Left renal cortex interstitium (tissue), 4 donors: ENCODE results near the gene BRCA1. TPM values are rescaled to one million over a fixed set of nuclear protein-coding genes. Genes with fewer than 3 reads are reported as not detected.
"Not testable (repeated sequence)": the region's sequence is repeated elsewhere in the genome, so short reads cannot be mapped to it uniquely, and the experiment has no call there.

Experiments
- DNase-seq, 4 donors: peaks; one replicate each; pipeline ENCODE4 v3.0.0-alpha.2; 2013; ENCODE audit warnings: low read depth in 4 of 4, low spot score in 2 of 4, missing footprints in 1 of 4
- polyA plus RNA-seq, 4 donors: library from polyadenylated mRNA; unstranded; fragments of 120-200 nt; gene quantifications; one replicate each; pipeline ENCODE4 v1.2.1, GENCODE V29; 2013; ENCODE audit not compliant: insufficient read length in 4 of 4

Gene BRCA1
- polyA plus RNA-seq, 4 donors = 15.0 to 18.5 (median 17.3) TPM

GRCh38 chr17:43070872-43071271, 54.3 kb downstream of the BRCA1 start:
- DNase-seq = no peak

- no peak for DNase-seq
Measured at GRCh38 chr17:43070257-43070656, 54.9 kb downstream of the BRCA1 start.

GRCh38 chr17:43069368-43069898, 55.7 kb downstream of the BRCA1 start:
- DNase-seq = no peak

GRCh38 chr17:43068570-43069367, 56.4 kb downstream of the BRCA1 start:
- no peak for DNase-seq

DNA sequence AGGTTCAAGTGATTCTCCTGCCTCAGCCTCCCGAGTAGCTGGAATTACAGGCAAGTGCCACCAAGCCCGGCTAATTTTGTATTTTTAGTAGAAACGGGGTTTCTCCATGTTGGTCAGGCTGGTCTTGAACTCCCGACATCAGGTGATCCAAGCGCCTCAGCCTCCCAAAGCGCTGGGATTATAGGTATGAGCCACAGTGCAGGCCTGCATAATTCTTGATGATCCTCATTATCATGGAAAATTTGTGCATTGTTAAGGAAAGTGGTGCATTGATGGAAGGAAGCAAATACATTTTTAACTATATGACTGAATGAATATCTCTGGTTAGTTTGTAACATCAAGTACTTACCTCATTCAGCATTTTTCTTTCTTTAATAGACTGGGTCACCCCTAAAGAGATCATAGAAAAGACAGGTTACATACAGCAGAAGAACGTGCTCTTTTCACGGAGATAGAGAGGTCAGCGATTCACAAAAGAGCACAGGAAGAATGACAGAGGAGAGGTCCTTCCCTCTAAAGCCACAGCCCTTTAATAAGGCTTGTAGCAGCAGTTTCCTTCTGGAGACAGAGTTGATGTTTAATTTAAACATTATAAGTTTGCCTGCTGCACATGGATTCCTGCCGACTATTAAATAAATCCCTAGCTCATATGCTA, 62.1 kb downstream of the BRCA1 start:
- DNase-seq = no peak

- no peak for DNase-seq
Measured at GRCh38 chr17:43056051-43056450, 69.1 kb downstream of the BRCA1 start.

DNA sequence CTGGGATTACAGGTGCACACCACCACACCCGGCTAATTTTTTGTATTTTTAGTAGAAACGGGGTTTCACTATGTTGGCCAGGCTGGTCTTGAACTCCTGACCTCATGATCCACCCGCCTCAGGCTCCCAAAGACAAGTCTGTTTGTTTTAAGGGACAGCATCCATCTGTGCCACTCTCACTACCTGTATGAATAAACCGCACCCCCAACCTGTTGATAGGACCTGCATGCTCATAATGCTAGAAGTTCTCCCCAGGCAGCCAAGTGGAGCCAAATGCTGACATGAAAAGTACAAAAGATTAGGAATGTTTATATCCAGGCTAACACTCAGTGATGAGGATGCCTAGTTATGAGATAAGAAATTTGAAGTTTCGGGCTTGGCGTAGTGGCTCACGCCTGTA, 72.2 kb downstream of the BRCA1 start:
- DNase-seq = not testable (repeated sequence)

GRCh38 chr17:43051969-43052368, 73.2 kb downstream of the BRCA1 start:
- no peak for DNase-seq

- DNase-seq = no peak
Measured at GRCh38 chr17:43044024-43044423, 81.1 kb downstream of the BRCA1 start.

DNA sequence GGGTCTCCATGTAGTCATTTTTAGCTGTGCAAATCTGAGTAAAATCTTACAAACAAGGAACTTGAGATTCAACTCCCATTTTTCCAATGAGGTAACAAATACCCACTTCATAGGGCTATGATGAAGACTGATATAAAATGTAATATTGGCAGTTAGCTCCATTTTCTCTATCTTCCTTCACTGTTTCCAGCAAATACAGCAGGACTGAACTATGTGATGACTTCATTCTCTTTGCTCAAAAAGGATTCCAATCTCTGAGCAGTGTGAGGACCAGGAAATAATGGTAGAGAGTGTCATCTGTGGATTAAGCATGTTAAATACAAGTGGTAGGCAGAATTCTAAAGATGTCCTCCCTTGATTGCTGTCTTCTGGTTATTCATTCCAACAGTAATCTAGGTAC, 81.9 kb downstream of the BRCA1 start:
- no peak for DNase-seq

- no peak for DNase-seq
Measured at GRCh38 chr17:43042025-43042628, 83.0 kb downstream of the BRCA1 start.

DNA sequence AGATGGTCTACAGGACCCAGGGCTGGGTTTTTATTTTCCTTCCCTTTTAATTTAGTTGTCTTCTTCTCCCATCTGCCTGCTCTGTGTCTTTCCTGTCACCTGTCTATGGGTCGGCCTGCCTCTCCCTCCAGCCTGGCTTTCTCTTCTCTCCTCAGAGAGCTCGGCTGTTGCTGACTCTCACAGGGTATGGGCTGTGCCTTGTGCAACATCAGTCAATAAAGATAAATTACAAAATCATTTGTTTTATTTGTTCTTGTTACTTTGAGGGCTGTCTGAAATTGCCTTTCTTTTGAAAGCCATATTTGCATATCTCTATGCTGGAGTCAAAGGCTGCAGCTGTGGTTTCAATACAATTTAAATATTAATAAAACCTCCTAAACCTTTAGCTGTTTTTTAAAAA, 84.5 kb downstream of the BRCA1 start:
- no peak for DNase-seq

DNA sequence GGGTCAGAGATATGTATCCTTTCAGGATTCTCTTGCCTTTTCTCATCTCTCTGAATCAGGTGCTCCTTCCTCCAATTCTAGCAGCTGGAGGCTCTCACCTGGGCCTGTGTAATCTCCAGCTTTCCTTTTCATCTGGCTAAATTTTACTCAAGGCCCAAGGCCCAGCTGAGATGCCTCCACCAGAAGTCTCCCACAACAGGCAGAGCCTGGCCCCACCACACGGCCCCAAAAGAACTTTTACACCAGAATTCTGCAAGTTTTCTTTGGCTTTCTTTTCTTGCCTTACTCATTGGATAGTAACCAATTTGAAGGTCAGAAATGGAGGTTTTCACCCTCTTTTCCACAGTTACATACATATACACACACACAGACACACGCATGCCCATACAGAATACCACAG, 85.5 kb downstream of the BRCA1 start:
- DNase-seq = no peak

DNA sequence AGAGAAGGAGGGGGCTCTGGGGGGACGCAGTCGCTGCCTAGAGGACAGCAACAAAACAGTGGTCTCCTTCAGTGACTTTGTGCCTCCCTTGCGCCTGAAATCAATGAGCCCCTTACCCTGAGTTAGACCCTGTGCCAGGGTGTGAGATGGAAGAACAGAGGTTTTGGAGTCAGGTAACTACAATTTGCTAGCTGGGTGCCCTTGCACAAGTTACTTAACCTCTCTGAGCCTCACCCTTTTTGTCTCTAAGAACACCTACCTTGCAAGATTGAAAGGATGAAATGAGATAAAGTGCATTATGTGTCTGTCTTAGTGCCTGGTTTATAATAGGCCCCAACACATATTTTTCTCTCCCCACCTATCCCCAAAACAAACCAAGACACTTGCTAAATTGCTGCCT, 90.3 kb downstream of the BRCA1 start:
- DNase-seq = no peak

DNA sequence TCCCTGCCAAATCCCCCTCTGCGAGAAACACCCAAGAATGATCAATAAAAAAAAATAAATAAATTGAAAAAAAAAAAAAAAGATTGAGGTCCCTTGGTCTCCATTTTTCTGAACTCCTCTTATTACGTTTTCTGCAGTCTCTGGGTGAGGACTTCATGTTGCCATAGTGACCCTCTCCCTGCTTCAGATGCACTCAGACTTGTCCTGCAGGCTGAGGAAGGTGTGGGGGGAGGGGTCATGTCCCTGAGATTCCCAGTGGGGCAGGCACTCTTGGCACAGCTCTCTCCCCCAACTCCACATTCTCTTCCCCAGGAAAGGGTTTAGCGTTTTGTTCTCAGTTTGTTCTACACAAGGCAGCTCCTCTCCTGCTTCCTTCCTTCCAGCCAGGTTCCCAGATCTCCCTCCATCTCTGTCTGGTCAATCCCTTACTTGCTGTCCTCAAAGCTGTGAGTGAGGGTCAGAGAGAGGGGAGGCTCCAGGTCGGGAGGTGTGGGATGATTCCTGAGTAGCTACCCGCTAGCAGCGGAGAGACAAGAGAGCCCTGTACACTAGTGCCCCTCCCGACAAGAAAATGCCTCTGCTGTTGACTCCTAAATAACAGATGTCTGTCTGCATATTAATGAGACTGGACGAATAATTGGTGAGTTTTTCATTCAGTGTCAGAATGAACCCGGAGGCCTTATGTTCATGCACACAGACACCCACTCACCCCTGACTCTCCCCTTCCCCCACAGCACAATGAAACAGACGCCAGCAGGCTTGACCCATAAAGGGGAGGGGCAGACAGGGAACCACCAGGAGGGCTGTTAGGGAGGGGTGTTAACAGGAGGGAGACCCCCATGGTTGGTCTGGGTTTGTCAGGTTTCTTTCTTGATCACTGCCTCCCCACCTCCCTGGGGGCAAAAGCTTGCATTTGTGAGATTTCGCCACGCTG, 90.9 kb downstream of the BRCA1 start:
- DNase-seq = no peak

DNA sequence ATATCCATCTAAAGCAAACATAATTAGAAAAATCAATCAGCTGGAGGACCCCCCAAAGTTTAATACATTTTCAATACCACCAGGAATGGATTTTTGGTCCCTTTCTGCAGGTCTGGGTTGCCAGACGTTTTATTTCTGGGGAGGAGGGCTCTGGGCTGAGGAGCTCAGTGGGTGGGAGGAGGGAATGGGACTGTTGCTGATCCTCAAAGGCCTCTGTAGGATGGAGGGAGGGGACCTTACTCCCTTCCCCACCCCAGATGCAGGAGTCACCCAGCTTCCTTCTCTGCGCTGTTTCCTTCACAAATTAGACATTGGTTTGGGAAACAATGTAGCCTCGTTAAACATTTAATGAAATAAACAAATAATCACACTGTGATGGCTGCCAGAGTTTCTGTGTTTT, 93.5 kb downstream of the BRCA1 start:
- DNase-seq = no peak

DNA sequence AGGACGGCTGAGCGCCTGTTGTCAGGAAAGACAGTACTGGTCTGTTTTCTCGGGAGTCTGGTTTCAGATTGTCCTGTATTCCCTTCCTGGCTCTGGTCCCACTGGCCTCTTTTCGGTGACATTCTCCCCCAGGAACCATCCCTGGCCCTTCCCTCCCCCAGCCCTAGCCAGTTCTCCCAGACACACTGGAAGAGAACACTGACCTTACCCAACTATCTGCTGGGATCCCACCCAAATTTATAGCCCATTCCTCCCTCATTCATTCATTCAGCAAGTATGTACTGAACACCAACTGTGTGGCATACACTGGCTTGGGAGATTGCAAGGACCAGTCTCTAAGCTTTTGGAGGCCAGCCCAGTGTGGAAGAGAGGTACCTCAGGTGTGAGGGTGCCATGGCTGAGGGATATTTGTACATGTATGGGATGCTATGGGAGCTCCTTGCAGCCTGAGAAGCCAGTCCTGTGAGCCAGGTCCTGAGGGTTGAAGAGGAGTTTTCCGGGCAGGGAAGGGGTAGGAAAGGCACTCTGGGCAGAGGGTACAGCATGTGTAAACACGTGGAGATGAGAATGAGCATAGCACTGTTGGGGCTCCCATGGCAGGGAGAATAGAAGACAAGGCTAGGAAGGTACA, 94.9 kb downstream of the BRCA1 start:
- no peak for DNase-seq

DNA sequence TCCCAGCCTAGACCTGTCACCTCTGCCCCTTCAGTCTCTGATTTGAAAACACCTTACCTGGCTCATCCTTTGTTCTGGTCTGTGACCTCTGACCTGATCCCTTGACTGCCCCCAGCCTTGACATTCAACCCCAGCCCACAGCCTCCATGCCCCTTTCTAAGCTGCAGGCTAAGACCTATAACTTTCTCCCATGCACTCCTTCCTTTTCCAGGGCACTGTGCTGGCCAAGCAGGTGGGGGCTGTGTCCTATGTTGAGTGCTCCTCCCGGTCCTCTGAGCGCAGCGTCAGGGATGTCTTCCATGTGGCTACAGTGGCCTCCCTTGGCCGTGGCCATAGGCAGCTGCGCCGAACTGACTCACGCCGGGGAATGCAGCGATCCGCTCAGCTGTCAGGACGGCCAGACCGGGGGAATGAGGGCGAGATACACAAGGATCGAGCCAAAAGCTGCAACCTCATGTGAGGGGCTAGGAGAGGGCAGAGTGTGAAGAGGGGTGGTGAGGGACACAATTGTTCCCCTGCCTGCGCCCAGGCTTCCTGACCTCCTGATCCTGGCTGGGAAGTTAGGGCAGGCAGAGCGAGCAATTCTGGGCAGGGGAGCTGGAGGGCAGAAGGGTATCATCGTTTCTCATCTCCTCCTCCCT, 96.8 kb downstream of the BRCA1 start:
- no peak for DNase-seq
